SK-N-SH (cell line): ENCODE measurements around the gene AUTS2. TPM values are rescaled to one million over a fixed set of nuclear protein-coding genes. Genes with fewer than 3 reads are reported as not detected.
A peak's percentile ranks its signal among the peaks of the same experiment; 100 is the strongest.

Source experiments
- CTCF ChIA-PET: fragments of 300-600, 350-600 bp; formaldehyde crosslinking; extraction: SDS; loops from one replicate; lab custom pipeline; 2021; lab: Yijun Ruan, JAX
- POLR2A ChIA-PET: fragments of 350-600 bp; sonication (Branson Sonifier 250); formaldehyde crosslinking; extraction: SDS; loops from one replicate; lab custom pipeline; 2020; ENCODE audit warnings: antibody characterized with exemption, inconsistent platforms; lab: Yijun Ruan, JAX
- DNase-seq: peaks from one replicate; pipeline ENCODE4 v3.0.0; 2012
- H2AFZ ChIP-seq: fragments of 200-600 bp; sonication (generic); 2 replicates; pipeline ENCODE4 v1.8.1; 2016; ENCODE audit warnings: antibody characterized with exemption, mild to moderate bottlenecking, low read depth
- H3F3A ChIP-seq: fragments of 200-600 bp; sonication (generic); replicated peaks from 2 replicates; pipeline ENCODE3; 2016; ENCODE audit warnings: antibody characterized with exemption, mild to moderate bottlenecking; ENCODE audit not compliant: insufficient read depth
- H3K27ac ChIP-seq, 2 experiments: fragments of 200-500 bp in 1 of 2; fragments of 200-600 bp in 1 of 2; sonication (Bioruptor generic) in 1 of 2; sonication (generic), shearing (Covaris generic) in 1 of 2; 2 replicates each; pipeline versions ENCODE4 v1.5.1 to v1.6.1; 2014 to 2016; ENCODE audit warnings: low read depth in 2 of 2, inconsistent platforms in 1 of 2, low read length in 1 of 2, mild to moderate bottlenecking in 1 of 2, mixed read lengths in 1 of 2
- H3K27me3 ChIP-seq: fragments of 200-600 bp; sonication (generic), shearing (Covaris generic); 2 replicates; pipeline ENCODE4 v1.6.1; 2016; ENCODE audit warnings: mixed run types; ENCODE audit not compliant: insufficient read depth
- H3K36me3 ChIP-seq, 2 experiments: fragments of 200-500 bp in 1 of 2; fragments of 200-600 bp in 1 of 2; sonication (Bioruptor generic) in 1 of 2; sonication (generic) in 1 of 2; replicated peaks in 1 of 2; 2 replicates each; pipeline versions ENCODE3 to v1.5.1; 2014 to 2016; ENCODE audit warnings: low read length in 1 of 2, mild to moderate bottlenecking in 1 of 2; ENCODE audit not compliant: insufficient read depth in 2 of 2, control insufficient read depth in 1 of 2
- H3K4me1 ChIP-seq, 2 experiments: fragments of 200-500 bp in 1 of 2; fragments of 200-600 bp in 1 of 2; sonication (Bioruptor generic) in 1 of 2; sonication (generic), shearing (Covaris generic) in 1 of 2; 2 replicates each; pipeline versions ENCODE4 v1.5.1 to v1.6.1; 2014 to 2016; ENCODE audit warnings: low read depth in 1 of 2, low read length in 1 of 2, mixed run types in 1 of 2; ENCODE audit not compliant: insufficient read depth in 2 of 2, control insufficient read depth in 1 of 2
- H3K4me2 ChIP-seq: fragments of 200-600 bp; sonication (generic), shearing (Covaris generic); 2 replicates; pipeline ENCODE4 v1.6.1; 2017; ENCODE audit warnings: mixed run types
- H3K4me3 ChIP-seq, 2 experiments: fragments of 200-500 bp in 1 of 2; fragments of 200-600 bp in 1 of 2; sonication (Bioruptor generic) in 1 of 2; sonication (generic), shearing (Covaris generic) in 1 of 2; 2 replicates each; pipeline versions ENCODE4 v1.5.1 to v1.8.1; 2014 to 2016; ENCODE audit warnings: low read depth in 2 of 2, inconsistent platforms in 1 of 2, low read length in 1 of 2, mild to moderate bottlenecking in 1 of 2, mixed read lengths in 1 of 2, moderate library complexity in 1 of 2
- H3K79me2 ChIP-seq: fragments of 200-600 bp; sonication (generic); 2 replicates; pipeline ENCODE4 v1.8.1; 2017; ENCODE audit warnings: mild to moderate bottlenecking; ENCODE audit not compliant: insufficient read depth
- H3K9ac ChIP-seq: fragments of 200-600 bp; sonication (generic); 2 replicates; pipeline ENCODE4 v1.6.1; 2017; ENCODE audit warnings: mixed run types
- H3K9me2 ChIP-seq: fragments of 200-600 bp; sonication (generic); 2 replicates; pipeline ENCODE4 v1.6.1; 2017; ENCODE audit warnings: mixed run types
- H3K9me3 ChIP-seq: fragments of 200-600 bp; sonication (generic); 2 replicates; pipeline ENCODE4 v1.6.1; 2017; ENCODE audit warnings: mixed run types, mild to moderate bottlenecking, moderate library complexity
- H4K20me1 ChIP-seq: fragments of 200-600 bp; sonication (generic); 2 replicates; pipeline ENCODE4 v1.6.1; 2017; ENCODE audit warnings: mild to moderate bottlenecking, mixed run types; ENCODE audit not compliant: insufficient read depth
- FOXJ3 ChIP-seq: sonication (generic); formaldehyde crosslinking; IDR thresholded peaks from 2 replicates; pipeline ENCODE4 v1.5.1; 2020; ENCODE audit warnings: mild to moderate bottlenecking, missing genetic modification reagents
- NRF1 ChIP-seq: IDR thresholded peaks from 2 replicates; pipeline ENCODE4 v1.6.1; 2012; ENCODE audit warnings: low read depth, mild to moderate bottlenecking, low read length
- POLR2AphosphoS5 ChIP-seq: IDR thresholded peaks from 2 replicates; pipeline ENCODE4 v1.6.1; 2012; ENCODE audit warnings: low read depth, low read length
- RAD21 ChIP-seq: IDR thresholded peaks from 2 replicates; pipeline ENCODE4 v1.6.1; 2012; ENCODE audit warnings: mild to moderate bottlenecking, low read length
- RXRA ChIP-seq: IDR thresholded peaks from 2 replicates; pipeline ENCODE4 v1.4.0; 2012; ENCODE audit warnings: low read depth, mild to moderate bottlenecking, borderline replicate concordance
- SIN3A ChIP-seq: IDR thresholded peaks from 2 replicates; pipeline ENCODE4 v1.6.1; 2012; ENCODE audit warnings: low read depth, mild to moderate bottlenecking, low read length, moderate library complexity, borderline replicate concordance
- SMC3 ChIP-seq: IDR thresholded peaks from 2 replicates; pipeline ENCODE4 v1.6.1; 2012; ENCODE audit warnings: low read depth, low read length, improper control_type of control experiment
- TEAD4 ChIP-seq: IDR thresholded peaks from 2 replicates; pipeline ENCODE4 v1.4.0; 2012; ENCODE audit warnings: mild to moderate bottlenecking, borderline replicate concordance; ENCODE audit not compliant: insufficient read depth
- WGBS: methylation state at CpG from one replicate; pipeline ENCODE4 v1.1.6; 2017; ENCODE audit warnings: low lambda C conversion rate; 5-methylcytosine and 5-hydroxymethylcytosine counted together
- polyA plus RNA-seq, 3 experiments: library from polyadenylated mRNA; depleted of rRNA; stranded (reverse); fragments of >200 nt; gene quantifications; 2 replicates each; pipeline ENCODE4 v1.2.3, GENCODE V29; 2012
- TF ChIP-seq, protein P1 (sequence below): IDR thresholded peaks from 2 replicates; pipeline ENCODE4 v1.4.0; 2012; ENCODE audit warnings: low read depth, borderline replicate concordance
- TF ChIP-seq, protein P2 (sequence below): IDR thresholded peaks from 2 replicates; pipeline ENCODE4; 2012
- TF ChIP-seq, protein P3 (sequence below): IDR thresholded peaks from 2 replicates; pipeline ENCODE4 v1.6.1; 2012; ENCODE audit warnings: mild to moderate bottlenecking, low read depth, low read length, moderate library complexity

Gene AUTS2
- polyA plus RNA-seq, 1 of the 3 experiments (the other 2 are of a cell fraction) = 15.6 TPM

DNA sequence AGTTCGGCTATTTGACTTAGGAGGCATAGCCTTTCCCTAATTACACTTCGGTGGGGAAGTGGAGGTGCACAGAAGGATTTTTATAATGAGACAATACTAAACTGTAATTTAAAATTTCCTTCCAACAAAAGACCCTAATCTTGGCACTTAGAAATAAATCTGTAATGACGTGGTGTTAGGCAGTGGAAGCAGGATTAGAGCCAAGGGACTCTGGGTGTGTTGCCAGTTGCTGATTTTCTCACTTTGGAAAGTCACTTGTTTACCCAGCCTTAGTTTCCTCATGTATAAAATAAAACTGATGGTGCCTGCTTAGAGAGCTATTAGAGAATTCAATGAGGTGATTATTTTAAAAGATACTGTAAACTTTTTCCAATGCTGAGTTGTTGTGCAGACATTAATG lies 287.2 kb downstream of the AUTS2 start:
- Histone ChIP-seq H3K79me2 (no peaks in the 10 kb centered on the region), H3F3A (no peaks in the 10 kb centered on the region), H3K36me3 (no peaks in the 10 kb centered on the region), H3K27ac (no peak overlapping the region), H4K20me1 (no peaks in the 10 kb centered on the region), H2AFZ (no peak overlapping the region), H3K27me3 (no peaks in the 10 kb centered on the region), H3K9me3 (no peaks in the 10 kb centered on the region), H3K4me3 (no peak overlapping the region), H3K4me2 (no peak overlapping the region), H3K9me2 (no peaks in the 10 kb centered on the region), H3K4me1 (peaks cover 5 to 37% of the 10 kb centered on the region in 2 experiments; a peak in 3 of 4 replicates), H3K9ac (no peak overlapping the region)
- CTCF ChIA-PET = interaction anchor here (1.1 to 1.7 kb wide), 3 partner anchors 17 to 276 kb away, joined by 3 to 5 read pairs (median 3); no protein-coding TSS in a partner anchor
- POLR2A ChIA-PET = no interaction called here
- no peak for DNase-seq
- no peak for TF ChIP-seq RAD21
- no peak for TF ChIP-seq SIN3A
- TF ChIP-seq, protein P1, sequence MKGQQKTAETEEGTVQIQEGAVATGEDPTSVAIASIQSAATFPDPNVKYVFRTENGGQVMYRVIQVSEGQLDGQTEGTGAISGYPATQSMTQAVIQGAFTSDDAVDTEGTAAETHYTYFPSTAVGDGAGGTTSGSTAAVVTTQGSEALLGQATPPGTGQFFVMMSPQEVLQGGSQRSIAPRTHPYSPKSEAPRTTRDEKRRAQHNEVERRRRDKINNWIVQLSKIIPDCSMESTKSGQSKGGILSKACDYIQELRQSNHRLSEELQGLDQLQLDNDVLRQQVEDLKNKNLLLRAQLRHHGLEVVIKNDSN = no peak
- no peak for TF ChIP-seq POLR2AphosphoS5
- TF ChIP-seq SMC3 = no peak
- no peak for TF ChIP-seq RXRA
- no peak for TF ChIP-seq NRF1
- TF ChIP-seq FOXJ3 (CRISPR knock-in tag) = no peak
- TF ChIP-seq, protein P2, sequence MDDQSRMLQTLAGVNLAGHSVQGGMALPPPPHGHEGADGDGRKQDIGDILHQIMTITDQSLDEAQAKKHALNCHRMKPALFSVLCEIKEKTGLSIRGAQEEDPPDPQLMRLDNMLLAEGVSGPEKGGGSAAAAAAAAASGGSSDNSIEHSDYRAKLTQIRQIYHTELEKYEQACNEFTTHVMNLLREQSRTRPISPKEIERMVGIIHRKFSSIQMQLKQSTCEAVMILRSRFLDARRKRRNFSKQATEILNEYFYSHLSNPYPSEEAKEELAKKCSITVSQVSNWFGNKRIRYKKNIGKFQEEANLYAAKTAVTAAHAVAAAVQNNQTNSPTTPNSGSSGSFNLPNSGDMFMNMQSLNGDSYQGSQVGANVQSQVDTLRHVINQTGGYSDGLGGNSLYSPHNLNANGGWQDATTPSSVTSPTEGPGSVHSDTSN = no peak
- TF ChIP-seq, protein P3, sequence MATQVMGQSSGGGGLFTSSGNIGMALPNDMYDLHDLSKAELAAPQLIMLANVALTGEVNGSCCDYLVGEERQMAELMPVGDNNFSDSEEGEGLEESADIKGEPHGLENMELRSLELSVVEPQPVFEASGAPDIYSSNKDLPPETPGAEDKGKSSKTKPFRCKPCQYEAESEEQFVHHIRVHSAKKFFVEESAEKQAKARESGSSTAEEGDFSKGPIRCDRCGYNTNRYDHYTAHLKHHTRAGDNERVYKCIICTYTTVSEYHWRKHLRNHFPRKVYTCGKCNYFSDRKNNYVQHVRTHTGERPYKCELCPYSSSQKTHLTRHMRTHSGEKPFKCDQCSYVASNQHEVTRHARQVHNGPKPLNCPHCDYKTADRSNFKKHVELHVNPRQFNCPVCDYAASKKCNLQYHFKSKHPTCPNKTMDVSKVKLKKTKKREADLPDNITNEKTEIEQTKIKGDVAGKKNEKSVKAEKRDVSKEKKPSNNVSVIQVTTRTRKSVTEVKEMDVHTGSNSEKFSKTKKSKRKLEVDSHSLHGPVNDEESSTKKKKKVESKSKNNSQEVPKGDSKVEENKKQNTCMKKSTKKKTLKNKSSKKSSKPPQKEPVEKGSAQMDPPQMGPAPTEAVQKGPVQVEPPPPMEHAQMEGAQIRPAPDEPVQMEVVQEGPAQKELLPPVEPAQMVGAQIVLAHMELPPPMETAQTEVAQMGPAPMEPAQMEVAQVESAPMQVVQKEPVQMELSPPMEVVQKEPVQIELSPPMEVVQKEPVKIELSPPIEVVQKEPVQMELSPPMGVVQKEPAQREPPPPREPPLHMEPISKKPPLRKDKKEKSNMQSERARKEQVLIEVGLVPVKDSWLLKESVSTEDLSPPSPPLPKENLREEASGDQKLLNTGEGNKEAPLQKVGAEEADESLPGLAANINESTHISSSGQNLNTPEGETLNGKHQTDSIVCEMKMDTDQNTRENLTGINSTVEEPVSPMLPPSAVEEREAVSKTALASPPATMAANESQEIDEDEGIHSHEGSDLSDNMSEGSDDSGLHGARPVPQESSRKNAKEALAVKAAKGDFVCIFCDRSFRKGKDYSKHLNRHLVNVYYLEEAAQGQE = no peak
- WGBS = 83% methylated on average over 3 of the region's 3 CpGs

DNA sequence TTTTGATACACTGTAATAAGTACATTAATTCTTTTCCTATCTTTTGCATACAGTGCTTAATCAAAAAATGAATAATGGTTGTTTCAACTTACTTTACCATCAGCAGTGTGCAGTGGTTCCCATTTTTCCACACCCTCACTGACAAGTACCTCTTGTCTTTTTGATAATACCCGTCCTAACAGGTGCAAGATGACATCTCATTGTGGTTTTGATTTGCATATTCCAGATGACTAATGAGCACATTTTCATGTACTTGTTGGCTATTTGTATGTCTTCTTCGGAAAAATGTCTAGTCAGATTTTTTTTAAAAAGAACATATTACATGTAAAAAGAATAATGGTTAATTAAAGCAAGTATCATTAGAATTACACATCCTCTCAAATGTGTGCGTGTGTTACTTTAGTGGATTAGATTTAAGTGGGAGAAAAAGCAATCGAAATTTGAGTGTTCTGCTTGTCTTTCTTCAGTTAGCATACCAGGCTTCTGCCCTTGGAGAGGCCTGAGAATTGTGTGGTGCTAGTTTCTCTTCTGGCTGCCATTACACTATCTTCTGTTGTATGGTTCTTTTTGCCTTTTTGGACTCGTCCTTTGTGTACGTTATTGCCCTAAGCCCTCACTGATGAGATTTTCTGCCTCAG lies 291.2 kb downstream of the AUTS2 start:
- H2AFZ ChIP-seq = no peak overlapping the region
- H3K36me3 ChIP-seq = no peaks in the 10 kb centered on the region
- no peaks in the 10 kb centered on the region for H3K27me3 ChIP-seq
- POLR2A ChIA-PET = no interaction called here
- no peak overlapping the region for H3K4me2 ChIP-seq
- no peaks in the 10 kb centered on the region for H3K9me3 ChIP-seq
- no peak for TF ChIP-seq TEAD4
- no peak for TF ChIP-seq SMC3
- TF ChIP-seq FOXJ3 (CRISPR knock-in tag) = no peak
- WGBS = 85% methylated on average over 6 of the region's 6 CpGs
- H3K9me2 ChIP-seq = no peaks in the 10 kb centered on the region
- no peak for DNase-seq
- peaks cover 5 to 17% of the 10 kb centered on the region in 2 experiments; a peak in 3 of 4 replicates for H3K4me1 ChIP-seq
- H3K9ac ChIP-seq = no peak overlapping the region
- H4K20me1 ChIP-seq = 0 out of 2 replicates have a peak, but pooled peaks cover 5% of the 10 kb centered on the region
- CTCF ChIA-PET = interaction anchor here (1.1 kb wide), 1 partner anchor 42 kb away, joined by 3 read pairs; no protein-coding TSS in a partner anchor
- no peaks in the 10 kb centered on the region; the same call in 1 of the 2 replicates for H3K79me2 ChIP-seq
- H3F3A ChIP-seq = no peaks in the 10 kb centered on the region
- no peak overlapping the region for H3K4me3 ChIP-seq
- peak overlapping the region in 1 of 2 experiments; percentile 66; a peak in 2 of 4 replicates for H3K27ac ChIP-seq
